ENCODE data around the gene WHAMM.

DNA sequence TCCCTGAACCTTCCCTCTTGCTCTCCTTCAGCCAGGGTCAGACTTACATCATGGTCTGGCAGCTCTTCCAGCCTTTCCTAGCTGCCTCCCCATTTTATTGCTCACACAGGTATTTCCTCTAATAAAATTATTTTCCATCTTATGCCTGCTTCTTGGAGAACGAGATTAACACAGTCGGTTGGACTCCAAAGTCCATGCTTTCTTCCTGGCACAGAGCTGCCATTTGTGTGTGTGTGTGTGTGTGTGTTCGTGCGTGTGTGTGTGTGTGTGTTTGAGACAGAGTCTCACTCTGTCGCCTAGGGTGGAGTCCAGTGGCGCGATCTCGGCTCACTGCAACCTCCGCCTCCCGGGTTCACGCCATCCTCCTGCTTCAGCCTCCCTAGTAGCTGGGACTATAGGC is 19.1 kb upstream of the WHAMM start:
- TF ChIP-seq, protein P1, sequence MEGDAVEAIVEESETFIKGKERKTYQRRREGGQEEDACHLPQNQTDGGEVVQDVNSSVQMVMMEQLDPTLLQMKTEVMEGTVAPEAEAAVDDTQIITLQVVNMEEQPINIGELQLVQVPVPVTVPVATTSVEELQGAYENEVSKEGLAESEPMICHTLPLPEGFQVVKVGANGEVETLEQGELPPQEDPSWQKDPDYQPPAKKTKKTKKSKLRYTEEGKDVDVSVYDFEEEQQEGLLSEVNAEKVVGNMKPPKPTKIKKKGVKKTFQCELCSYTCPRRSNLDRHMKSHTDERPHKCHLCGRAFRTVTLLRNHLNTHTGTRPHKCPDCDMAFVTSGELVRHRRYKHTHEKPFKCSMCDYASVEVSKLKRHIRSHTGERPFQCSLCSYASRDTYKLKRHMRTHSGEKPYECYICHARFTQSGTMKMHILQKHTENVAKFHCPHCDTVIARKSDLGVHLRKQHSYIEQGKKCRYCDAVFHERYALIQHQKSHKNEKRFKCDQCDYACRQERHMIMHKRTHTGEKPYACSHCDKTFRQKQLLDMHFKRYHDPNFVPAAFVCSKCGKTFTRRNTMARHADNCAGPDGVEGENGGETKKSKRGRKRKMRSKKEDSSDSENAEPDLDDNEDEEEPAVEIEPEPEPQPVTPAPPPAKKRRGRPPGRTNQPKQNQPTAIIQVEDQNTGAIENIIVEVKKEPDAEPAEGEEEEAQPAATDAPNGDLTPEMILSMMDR (IDR thresholded peaks at IDR 0.05), result no peak
- TF ChIP-seq POLR2A (IDR thresholded peaks at IDR 0.05), result no peak

Measured in vagina (tissue), 2 donors.